DND-41 (cell line): ENCODE data around the gene DNAJA2.
A peak's percentile ranks its signal among the peaks of the same experiment; 100 is the strongest.

Experiments used
- EZH2 ChIP-seq: IDR thresholded peaks from 3 replicates; pipeline ENCODE4 v1.6.1; 2012; ENCODE audit warnings: borderline replicate concordance, low read depth, mild to moderate bottlenecking, moderate library complexity, low read length, inconsistent platforms; ENCODE audit not compliant: severe bottlenecking
- TF ChIP-seq, protein P1 (sequence below): IDR thresholded peaks from 2 replicates; pipeline ENCODE4 v1.5.1; 2012; ENCODE audit warnings: borderline replicate concordance, low read length, moderate library complexity, mild to moderate bottlenecking; ENCODE audit not compliant: poor library complexity, severe bottlenecking; ENCODE audit errors: extremely low read depth

DNA sequence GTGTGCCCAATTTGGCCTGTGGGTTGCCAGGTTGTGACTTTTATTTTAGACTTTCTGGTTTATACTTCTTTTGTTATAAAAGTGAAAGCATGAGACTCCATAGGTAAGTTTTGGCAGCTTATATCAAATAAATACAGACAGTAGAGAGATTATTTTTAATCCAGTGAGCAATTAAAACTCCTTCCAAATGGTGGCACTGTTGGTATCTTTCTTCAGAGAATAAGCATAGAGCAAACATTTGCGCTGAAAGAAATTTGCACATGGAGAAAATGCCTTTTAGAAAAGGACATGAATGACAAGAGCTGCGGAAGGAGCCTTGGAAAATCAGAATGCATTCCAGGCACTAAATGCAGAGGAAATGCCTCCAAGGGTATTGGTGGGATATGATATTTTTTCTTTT lies 46.1 kb upstream of the DNAJA2 start:
- TF ChIP-seq, protein P1, sequence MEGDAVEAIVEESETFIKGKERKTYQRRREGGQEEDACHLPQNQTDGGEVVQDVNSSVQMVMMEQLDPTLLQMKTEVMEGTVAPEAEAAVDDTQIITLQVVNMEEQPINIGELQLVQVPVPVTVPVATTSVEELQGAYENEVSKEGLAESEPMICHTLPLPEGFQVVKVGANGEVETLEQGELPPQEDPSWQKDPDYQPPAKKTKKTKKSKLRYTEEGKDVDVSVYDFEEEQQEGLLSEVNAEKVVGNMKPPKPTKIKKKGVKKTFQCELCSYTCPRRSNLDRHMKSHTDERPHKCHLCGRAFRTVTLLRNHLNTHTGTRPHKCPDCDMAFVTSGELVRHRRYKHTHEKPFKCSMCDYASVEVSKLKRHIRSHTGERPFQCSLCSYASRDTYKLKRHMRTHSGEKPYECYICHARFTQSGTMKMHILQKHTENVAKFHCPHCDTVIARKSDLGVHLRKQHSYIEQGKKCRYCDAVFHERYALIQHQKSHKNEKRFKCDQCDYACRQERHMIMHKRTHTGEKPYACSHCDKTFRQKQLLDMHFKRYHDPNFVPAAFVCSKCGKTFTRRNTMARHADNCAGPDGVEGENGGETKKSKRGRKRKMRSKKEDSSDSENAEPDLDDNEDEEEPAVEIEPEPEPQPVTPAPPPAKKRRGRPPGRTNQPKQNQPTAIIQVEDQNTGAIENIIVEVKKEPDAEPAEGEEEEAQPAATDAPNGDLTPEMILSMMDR: peak; percentile 40
- no peak for TF ChIP-seq EZH2
